Measurements from ENCODE around the gene SDHAF2.
"Not testable (repeated sequence)": the region's sequence is repeated elsewhere in the genome, so short reads cannot be mapped to it uniquely, and the experiment has no call there.

The SDHAF2 gene

DNA sequence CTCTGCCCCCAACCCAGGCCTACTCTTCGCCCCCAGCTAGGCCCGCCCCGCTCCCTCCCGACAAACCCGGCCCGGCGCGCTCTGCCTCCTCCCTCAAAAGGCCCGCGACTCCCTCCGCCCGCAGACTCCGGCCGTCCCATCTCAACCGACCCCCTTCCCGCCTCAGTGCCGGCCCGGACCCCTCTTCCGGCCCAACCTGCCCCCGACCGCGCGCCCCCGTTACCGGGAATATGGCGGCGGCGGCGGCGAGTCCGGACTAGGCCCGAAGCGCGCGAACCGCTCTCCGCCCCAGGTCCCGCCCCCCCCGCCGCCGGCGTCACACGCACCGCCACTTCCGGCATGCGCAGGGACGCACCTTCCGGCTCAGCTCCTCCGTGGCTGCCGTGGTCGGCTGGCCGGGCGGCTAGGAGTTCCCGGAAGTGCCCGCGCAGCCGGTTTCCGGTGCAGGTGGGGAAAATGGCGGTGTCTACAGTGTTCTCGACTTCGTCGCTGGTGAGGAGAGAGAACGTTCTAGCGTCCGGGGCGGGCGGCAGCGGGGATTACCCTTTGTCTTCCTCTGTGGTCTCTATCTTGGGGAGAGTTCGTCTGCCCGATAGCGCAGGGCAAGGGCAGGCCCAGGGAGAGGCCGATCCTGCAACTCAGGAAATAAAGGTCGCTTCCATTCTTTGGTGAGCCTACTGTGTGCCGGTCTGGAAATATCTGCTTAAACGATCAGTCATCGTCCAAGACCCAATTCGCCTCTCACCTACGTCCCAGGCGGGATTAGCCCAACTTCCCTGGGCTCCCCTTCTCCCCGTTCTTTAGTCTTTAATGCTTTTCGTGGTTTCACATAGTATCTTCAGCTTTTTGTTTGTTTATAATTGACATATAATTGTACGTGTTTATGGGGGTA, at the start of gene SDHAF2, which contains the start of gene CPSF7:
Gene SDHAF2, plus strand, starts transcription at position 434 of the 892 bp plus-strand sequence. Its CDS starts 23 bp downstream, at position 457.
Gene CPSF7, minus strand, starts transcription at position 285 of the 892 bp plus-strand sequence. CDS start 740 bp downstream, outside the sequence.
- peak; percentile 96 to 99 for DNase-seq

DNA sequence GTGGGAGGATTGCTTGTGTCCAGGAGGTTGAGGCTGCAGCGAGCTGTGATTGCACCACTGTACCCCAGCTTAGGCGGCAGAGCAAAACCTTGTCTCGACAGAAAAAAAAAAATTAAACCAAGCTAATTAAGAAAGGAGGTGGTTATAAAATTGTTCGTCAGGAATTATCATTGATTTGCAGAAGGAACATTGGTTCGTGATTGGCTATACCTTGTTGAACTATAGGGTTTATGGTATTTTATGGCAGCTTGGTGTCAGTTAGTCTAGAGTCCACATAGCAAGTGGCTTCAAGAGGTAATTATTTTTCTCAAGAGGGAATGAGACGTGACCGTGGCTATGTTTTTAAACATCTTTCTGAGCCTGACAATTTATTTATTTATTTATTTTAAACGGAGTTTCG, 49.0 kb upstream of the SDHAF2 start:
- DNase-seq = no peak

GRCh38 chr11:61383859-61384258, 46.1 kb upstream of the SDHAF2 start:
- DNase-seq = not testable (repeated sequence)

- no peak for DNase-seq
These were observed 45.4 kb upstream of the SDHAF2 start for GRCh38 chr11:61384271-61385242.

DNA sequence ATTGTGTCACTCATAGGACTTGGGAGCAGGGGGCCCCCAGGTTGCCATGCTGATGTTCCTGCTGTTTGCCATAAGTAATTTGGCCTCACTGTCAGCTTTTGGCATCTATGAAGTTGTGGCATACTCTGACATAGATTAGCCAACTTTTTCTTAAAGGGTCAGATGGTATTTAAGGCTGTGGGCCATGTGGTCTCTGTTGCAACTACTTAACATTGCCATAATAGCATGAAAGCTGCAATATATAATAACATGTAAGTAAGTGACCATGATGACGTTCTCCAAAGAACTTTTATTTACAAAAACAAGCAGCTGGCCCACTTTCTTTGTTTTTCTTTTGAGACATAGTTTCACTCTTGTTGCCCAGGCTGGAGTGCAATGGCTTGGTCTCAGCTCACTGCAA, 39.8 kb upstream of the SDHAF2 start:
- DNase-seq = no peak

DNA sequence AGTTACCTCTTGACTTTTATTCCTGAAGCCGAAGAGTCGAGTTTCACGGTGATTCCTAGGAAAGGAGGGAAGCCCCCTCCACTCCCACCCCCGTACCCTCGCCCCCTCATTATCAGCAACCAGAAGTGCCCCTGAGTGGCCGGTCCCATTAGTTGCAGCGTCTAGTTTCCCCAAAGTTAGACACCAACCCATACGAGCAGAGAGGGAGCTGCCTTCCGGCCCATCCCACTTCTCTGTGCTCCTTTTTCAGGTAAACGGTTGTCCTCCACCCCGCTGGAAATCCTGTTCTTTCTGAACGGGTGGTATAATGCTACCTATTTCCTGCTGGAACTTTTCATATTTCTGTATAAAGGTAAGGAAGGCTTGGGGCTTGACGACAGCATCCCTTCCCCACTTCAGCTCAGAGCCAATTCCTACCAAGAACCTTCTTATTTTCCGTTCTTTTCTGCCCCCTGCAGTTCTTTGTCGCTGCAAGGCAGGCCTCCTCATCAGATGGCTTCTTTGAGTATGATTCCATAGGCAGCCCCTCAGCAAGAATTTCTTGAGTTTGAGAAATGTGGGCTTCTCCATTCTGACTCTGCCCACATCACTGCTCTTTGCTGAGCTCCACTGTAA, 36.8 kb upstream of the SDHAF2 start:
- DNase-seq = peak in 1 of 2 experiments; percentile 20

GRCh38 chr11:61401173-61401572, 28.8 kb upstream of the SDHAF2 start:
- no peak for DNase-seq

GRCh38 chr11:61401573-61401972, 28.4 kb upstream of the SDHAF2 start:
- no peak for DNase-seq

- DNase-seq = no peak
These were observed 26.3 kb upstream of the SDHAF2 start for GRCh38 chr11:61403658-61404057.

DNA sequence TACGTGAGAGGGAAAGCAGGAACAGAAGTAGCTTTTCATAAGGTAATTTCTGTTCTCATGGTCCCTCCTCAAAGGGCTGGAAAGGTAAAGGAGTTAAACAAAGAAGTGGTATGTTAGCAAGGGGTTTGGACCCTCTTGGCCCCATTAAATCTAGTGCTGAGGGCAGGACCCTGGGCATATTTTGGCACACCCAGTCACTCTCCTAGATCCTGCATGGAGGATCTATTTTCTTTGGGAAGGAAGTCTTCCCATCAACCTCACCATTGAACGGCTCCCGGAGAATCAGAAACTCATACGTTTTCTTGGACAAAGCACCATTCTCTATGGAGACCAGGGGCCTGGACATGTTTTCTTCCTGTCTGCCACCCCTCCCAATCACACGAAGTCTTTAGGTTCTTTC, 25.8 kb upstream of the SDHAF2 start:
- no peak for DNase-seq

GRCh38 chr11:61404641-61405040, 25.3 kb upstream of the SDHAF2 start:
- no peak for DNase-seq

DNA sequence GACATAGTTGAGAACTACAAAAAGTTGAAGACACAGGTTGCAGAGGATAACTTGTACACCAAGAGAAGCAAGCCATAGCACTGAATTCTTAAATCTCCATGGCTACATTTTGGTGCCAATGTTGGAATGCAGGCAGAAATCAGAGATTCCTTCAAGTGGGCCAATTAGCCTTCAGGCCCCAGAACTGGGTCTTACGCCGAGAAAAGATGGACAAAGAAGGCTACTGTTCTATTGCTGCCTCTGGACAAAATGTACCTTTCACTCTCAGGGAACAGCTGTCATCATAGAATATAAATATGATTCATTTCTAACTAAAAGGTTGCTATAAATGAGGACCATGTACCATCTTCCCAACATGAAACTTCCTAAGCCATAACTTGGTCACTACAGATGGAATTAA, 23.9 kb upstream of the SDHAF2 start:
- DNase-seq = no peak

GRCh38 chr11:61406991-61407728, 22.8 kb upstream of the SDHAF2 start:
- DNase-seq = no peak

DNA sequence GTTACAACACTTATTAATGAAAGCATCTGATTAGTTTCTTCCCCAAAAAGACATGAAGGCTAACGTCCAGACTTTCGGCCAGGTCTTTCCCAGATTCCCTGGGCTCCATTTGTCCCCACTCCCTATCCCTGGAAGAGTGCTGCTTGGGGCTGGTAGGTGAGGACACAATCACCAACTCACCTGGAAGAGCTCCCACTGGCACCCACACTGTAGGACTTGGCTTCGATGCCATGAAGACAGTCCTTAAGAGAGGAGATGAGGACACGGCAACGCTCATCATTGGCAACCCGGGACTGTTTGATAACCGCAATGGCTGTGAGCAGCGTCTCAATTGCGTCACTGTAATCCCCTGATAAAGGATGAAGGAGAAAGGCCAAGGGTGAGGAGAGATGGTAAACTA, 18.3 kb upstream of the SDHAF2 start:
- DNase-seq = no peak

DNA sequence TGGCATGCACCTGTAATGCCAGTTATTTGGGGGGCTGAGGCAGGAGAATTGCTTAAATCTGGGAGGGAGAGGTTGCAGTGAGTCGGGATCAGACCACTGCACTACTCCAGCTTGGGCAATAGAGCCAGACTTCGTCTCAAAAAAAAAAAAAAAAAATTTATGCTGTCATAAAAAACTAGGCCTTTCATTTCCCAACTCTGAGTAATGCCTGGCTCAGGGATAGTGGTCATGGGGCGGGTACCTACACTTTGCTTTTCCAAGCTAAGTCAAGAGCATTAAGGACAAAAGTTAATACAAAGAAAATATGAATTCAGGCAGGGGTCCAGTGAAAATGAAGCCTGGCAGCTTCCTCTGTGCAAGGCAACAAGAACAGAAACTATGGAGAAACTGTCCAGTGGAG, 16.4 kb upstream of the SDHAF2 start:
- DNase-seq = no peak

GRCh38 chr11:61414547-61414946, 15.4 kb upstream of the SDHAF2 start:
- no peak for DNase-seq

GRCh38 chr11:61415381-61415780, 14.5 kb upstream of the SDHAF2 start:
- no peak for DNase-seq

DNA sequence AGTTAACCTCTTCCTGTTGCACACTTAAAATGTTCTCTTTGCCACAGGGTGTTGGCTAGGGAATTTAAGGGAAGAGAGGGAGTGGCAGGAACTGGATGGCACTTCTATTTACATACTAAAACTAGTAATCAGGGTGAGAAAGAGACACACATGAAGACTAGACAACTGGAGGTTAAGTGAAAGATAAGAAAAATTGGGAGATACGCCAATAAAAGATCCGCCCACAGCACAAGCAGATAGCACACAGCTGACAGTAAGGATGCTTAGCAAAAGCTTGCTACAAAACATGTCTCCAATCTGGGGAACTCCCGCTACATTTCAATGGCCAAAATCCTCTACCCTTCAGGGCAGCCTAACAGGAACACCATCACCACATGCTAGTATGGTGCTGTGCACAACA, 13.0 kb upstream of the SDHAF2 start:
- DNase-seq = no peak

DNA sequence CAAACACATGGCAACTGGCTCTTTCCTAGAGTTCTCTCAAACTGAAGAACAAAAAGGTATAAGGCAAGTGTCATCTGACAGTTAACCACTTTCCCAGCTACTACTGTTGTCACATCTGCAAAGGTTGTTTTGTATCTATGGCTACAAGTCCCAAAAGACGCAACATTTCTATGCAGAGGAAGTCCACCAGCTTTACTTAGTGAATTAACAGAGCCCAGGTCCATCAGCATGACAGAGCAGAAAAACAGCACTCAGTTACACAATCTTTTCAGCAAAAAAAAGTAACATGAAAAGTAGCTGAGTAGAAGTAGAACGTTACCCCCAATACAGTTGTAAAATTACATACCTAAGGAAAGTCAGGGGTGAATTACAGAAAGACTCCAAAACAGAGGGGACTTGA, 12.3 kb upstream of the SDHAF2 start:
- DNase-seq = no peak

- DNase-seq = no peak
These were observed 11.8 kb upstream of the SDHAF2 start for GRCh38 chr11:61418136-61418535.

DNA sequence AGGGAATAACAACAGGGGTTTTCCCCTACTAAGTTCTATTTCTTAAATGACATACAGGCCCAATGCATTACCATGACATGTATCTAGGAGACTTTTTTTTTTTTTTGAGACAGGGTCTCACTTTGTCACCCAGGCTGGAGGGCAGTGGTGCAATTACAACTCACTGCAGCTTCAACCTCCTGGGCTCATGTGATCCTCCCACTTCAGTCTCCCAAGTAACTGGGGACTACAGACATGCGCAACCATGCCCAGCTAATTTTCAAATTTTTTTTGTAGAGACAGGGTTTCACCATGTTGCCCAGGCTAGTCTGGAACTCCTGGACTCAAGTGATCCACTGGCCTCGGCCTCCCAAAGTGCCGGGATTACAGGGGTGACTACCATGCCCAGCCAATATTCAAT, 7.7 kb upstream of the SDHAF2 start:
- DNase-seq = no peak
